OCI-LY1 (cell line): ENCODE data around the gene JAM3.

Experiments used
- H2AFZ ChIP-seq: fragments of 200-600 bp; sonication (generic), shearing (Covaris generic); 2 replicates; pipeline ENCODE4 v1.6.0; 2014; ENCODE audit warnings: antibody characterized with exemption, mild to moderate bottlenecking, low read length
- H3F3A ChIP-seq: fragments of 200-600 bp; sonication (generic), shearing (Covaris generic); 2 replicates; pipeline ENCODE4 v1.6.0; 2014; ENCODE audit warnings: mild to moderate bottlenecking, antibody characterized with exemption, low read length, moderate library complexity; ENCODE audit not compliant: insufficient read depth
- H3K27ac ChIP-seq: fragments of 200-600 bp; sonication (generic); 2 replicates; pipeline ENCODE4 v1.5.1; 2014; ENCODE audit warnings: low read length, mixed run types, mild to moderate bottlenecking, low read depth; ENCODE audit not compliant: poor library complexity, severe bottlenecking
- H3K27me3 ChIP-seq: fragments of 200-600 bp; sonication (generic); 2 replicates; pipeline ENCODE4 v1.6.0; 2014; ENCODE audit warnings: antibody characterized with exemption, mild to moderate bottlenecking, low read length, moderate library complexity; ENCODE audit not compliant: insufficient read depth
- H3K36me3 ChIP-seq: fragments of 200-600 bp; sonication (generic); 2 replicates; pipeline ENCODE4 v1.6.1; 2014; ENCODE audit warnings: mild to moderate bottlenecking, antibody characterized with exemption, low read length, moderate library complexity, mixed read lengths; ENCODE audit not compliant: insufficient read depth
- H3K4me1 ChIP-seq: fragments of 200-600 bp; sonication (generic); 2 replicates; pipeline ENCODE4 v1.5.1; 2014; ENCODE audit warnings: mild to moderate bottlenecking, low read length, moderate library complexity; ENCODE audit not compliant: insufficient read depth, severe bottlenecking
- H3K4me2 ChIP-seq: fragments of 200-600 bp; sonication (generic), shearing (Covaris generic); 2 replicates; pipeline ENCODE4 v1.6.1; 2014; ENCODE audit warnings: low read length
- H3K4me3 ChIP-seq: fragments of 200-600 bp; sonication (generic); 2 replicates; pipeline ENCODE4 v1.5.1; 2014; ENCODE audit warnings: low read length, low read depth, mild to moderate bottlenecking, mixed read lengths; ENCODE audit not compliant: poor library complexity, severe bottlenecking
- H3K79me2 ChIP-seq: fragments of 200-600 bp; shearing (Covaris generic); 2 replicates; pipeline ENCODE4 v1.6.1; 2016; ENCODE audit warnings: mixed run types, low read length, mixed read lengths; ENCODE audit not compliant: insufficient read depth
- H3K9ac ChIP-seq: fragments of 200-600 bp; sonication (generic), shearing (Covaris generic); 2 replicates; pipeline ENCODE4 v1.6.1; 2014; ENCODE audit warnings: mild to moderate bottlenecking, low read length, mixed read lengths
- H3K9me2 ChIP-seq: fragments of 200-600 bp; sonication (generic), shearing (Covaris generic); 2 replicates; pipeline ENCODE4 v1.6.1; 2014; ENCODE audit warnings: low read depth, mild to moderate bottlenecking, low read length, mixed read lengths
- H3K9me3 ChIP-seq: fragments of 200-600 bp; shearing (Covaris generic); 2 replicates; pipeline ENCODE4 v1.6.1; 2014; ENCODE audit warnings: low read length, mixed read lengths
- H4K20me1 ChIP-seq: fragments of 200-600 bp; sonication (generic), shearing (Covaris generic); 2 replicates; pipeline ENCODE4 v1.6.0; 2016; ENCODE audit warnings: mild to moderate bottlenecking, low read length; ENCODE audit not compliant: insufficient read depth
- EZH2 ChIP-seq: fragments of 200-600 bp; sonication (generic), shearing (Covaris generic); IDR thresholded peaks from 2 replicates; pipeline ENCODE4 v1.8.0; 2017; ENCODE audit warnings: borderline replicate concordance, mixed run types, mild to moderate bottlenecking, antibody characterized with exemption, low read length, moderate library complexity, mixed read lengths
- TF ChIP-seq, protein P1 (sequence below): fragments of 200-600 bp; sonication (generic), shearing (Covaris generic); IDR thresholded peaks from 2 replicates; pipeline ENCODE4 v1.5.1; 2017; ENCODE audit warnings: mild to moderate bottlenecking, antibody characterized with exemption, low read length, moderate library complexity, mixed read lengths

The JAM3 gene

DNA sequence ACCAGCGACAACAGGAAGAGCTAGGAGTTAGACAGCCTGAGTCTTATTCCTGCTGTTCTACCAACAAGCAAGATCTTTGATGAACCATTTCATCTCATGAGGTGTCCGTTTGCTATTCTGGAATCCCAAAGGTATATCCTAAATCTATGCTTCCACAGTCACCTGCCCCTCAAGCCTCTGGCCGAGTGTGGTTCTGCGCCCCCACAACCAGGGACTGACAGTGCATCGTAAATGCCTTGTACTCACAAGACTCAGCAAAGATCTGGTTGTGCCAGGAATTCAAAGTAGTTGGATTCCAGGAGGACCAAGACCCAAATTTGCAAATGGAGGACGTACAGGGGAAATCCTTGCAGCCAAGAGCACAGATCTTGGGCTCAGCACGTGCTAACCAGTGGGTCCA lies 47.5 kb upstream of the JAM3 start:
- Histone ChIP-seq H3K27ac (no peak overlapping the region), H4K20me1 (no peaks in the 10 kb centered on the region), H3K4me3 (no peak overlapping the region), H3K36me3 (no peaks in the 10 kb centered on the region), H3K4me2 (no peak overlapping the region), H3K9me2 (no peaks in the 10 kb centered on the region), H3K79me2 (no peaks in the 10 kb centered on the region), H3K27me3 (no peaks in the 10 kb centered on the region), H2AFZ (no peak overlapping the region), H3K9ac (no peak overlapping the region), H3K4me1 (no peaks in the 10 kb centered on the region), H3K9me3 (no peaks in the 10 kb centered on the region), H3F3A (no peaks in the 10 kb centered on the region)
- TF ChIP-seq, protein P1, sequence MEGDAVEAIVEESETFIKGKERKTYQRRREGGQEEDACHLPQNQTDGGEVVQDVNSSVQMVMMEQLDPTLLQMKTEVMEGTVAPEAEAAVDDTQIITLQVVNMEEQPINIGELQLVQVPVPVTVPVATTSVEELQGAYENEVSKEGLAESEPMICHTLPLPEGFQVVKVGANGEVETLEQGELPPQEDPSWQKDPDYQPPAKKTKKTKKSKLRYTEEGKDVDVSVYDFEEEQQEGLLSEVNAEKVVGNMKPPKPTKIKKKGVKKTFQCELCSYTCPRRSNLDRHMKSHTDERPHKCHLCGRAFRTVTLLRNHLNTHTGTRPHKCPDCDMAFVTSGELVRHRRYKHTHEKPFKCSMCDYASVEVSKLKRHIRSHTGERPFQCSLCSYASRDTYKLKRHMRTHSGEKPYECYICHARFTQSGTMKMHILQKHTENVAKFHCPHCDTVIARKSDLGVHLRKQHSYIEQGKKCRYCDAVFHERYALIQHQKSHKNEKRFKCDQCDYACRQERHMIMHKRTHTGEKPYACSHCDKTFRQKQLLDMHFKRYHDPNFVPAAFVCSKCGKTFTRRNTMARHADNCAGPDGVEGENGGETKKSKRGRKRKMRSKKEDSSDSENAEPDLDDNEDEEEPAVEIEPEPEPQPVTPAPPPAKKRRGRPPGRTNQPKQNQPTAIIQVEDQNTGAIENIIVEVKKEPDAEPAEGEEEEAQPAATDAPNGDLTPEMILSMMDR = no peak
- no peak for TF ChIP-seq EZH2

- no peak overlapping the region for H3K4me2 ChIP-seq
- no peak for TF ChIP-seq EZH2
- TF ChIP-seq, protein P1 = no peak
- H3K27me3 ChIP-seq = no peaks in the 10 kb centered on the region
Observed at GRCh38 chr11:134022748-134023147, 46.1 kb upstream of the JAM3 start.

GRCh38 chr11:134024420-134025081 lies 44.3 kb upstream of the JAM3 start:
- Histone ChIP-seq H3K36me3 (no peaks in the 10 kb centered on the region), H3K4me3 (no peak overlapping the region), H3F3A (no peaks in the 10 kb centered on the region), H3K9me2 (no peaks in the 10 kb centered on the region), H3K79me2 (no peaks in the 10 kb centered on the region), H3K27me3 (no peaks in the 10 kb centered on the region), H3K27ac (no peak overlapping the region), H4K20me1 (no peaks in the 10 kb centered on the region), H3K4me2 (no peak overlapping the region), H2AFZ (no peak overlapping the region), H3K9me3 (no peaks in the 10 kb centered on the region), H3K9ac (no peak overlapping the region), H3K4me1 (no peaks in the 10 kb centered on the region)
- TF ChIP-seq, protein P1 = no peak
- no peak for TF ChIP-seq EZH2

More at GRCh38 chr11:134022748-134023147, 46.1 kb upstream of the JAM3 start:
- no peaks in the 10 kb centered on the region for H3K9me2 ChIP-seq
- H3K36me3 ChIP-seq = no peaks in the 10 kb centered on the region
- H3K4me3 ChIP-seq = no peak overlapping the region
- H4K20me1 ChIP-seq = no peaks in the 10 kb centered on the region
- H3F3A ChIP-seq = no peaks in the 10 kb centered on the region
- H3K79me2 ChIP-seq = no peaks in the 10 kb centered on the region
- H3K9ac ChIP-seq = no peak overlapping the region
- no peak overlapping the region for H2AFZ ChIP-seq
- H3K27ac ChIP-seq = no peak overlapping the region
- H3K4me1 ChIP-seq = no peaks in the 10 kb centered on the region
- H3K9me3 ChIP-seq = no peaks in the 10 kb centered on the region
